ENCODE results near the gene PCDHGB6. TPM values are rescaled to one million over a fixed set of nuclear protein-coding genes. Genes with fewer than 3 reads are reported as not detected.
"Not testable (repeated sequence)": the region's sequence is repeated elsewhere in the genome, so short reads cannot be mapped to it uniquely, and the experiment has no call there.

PCDHGB6 gene
- total and polyA plus RNA-seq, 8 donors: 0.63 to 4.0 (median 2.3) TPM

DNA sequence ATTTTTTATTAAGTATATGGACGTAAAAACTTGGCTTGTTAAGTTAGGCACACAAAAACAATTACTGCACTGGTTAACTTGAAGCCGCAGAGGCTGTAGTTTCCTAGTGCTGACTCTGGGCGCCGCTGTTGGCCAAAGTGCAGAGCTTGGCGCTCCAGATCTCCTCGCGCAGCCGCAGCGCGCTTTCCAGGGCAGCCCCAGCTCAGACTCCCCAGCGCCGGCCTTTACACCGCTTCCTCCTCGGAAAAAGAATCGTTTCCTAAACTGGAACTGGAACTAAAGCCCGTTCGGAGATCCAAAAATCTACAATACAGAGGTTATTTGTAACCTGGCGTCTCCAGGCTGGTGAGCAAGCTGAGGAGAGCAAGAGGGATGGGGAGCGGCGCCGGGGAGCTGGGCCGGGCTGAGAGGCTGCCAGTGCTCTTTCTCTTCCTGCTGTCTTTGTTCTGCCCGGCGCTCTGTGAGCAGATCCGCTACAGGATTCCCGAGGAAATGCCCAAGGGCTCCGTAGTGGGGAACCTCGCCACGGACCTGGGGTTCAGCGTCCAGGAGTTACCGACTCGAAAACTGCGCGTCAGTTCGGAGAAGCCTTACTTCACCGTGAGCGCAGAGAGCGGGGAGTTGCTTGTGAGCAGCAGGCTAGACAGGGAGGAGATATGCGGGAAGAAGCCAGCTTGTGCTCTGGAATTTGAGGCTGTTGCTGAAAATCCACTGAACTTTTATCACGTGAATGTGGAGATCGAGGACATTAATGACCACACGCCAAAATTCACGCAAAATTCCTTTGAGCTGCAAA is 9.9 kb upstream of the PCDHGB6 start, which contains the start of gene PCDHGB5:
Gene PCDHGB5 (plus strand): TSS at position 192 of the 796 bp plus-strand sequence. CDS start 181 bp downstream, at position 373.
- Histone ChIP-seq H3K4me3 (peak within 1 kb of the TSS in 2 of 4 donors; percentile 8 to 37), H3K9me3 (peaks cover 0 to 17% (median 2%) of the 10 kb centered on the region in 4 donors)
- intact Hi-C loops (cut with DNase I); H3K36me3 ChIP-seq; FAIRE-seq; H3K4me1 ChIP-seq; H3K27me3 ChIP-seq; H3K27ac ChIP-seq: not testable (repeated sequence)
- WGBS, 2 donors: 1 to 5% methylated on average over 24 to 25 of the region's 43 CpGs
- peak in 4 of 6 donors; percentile 33 to 69 (median 45) for DNase-seq
- TF ChIP-seq, protein P1, sequence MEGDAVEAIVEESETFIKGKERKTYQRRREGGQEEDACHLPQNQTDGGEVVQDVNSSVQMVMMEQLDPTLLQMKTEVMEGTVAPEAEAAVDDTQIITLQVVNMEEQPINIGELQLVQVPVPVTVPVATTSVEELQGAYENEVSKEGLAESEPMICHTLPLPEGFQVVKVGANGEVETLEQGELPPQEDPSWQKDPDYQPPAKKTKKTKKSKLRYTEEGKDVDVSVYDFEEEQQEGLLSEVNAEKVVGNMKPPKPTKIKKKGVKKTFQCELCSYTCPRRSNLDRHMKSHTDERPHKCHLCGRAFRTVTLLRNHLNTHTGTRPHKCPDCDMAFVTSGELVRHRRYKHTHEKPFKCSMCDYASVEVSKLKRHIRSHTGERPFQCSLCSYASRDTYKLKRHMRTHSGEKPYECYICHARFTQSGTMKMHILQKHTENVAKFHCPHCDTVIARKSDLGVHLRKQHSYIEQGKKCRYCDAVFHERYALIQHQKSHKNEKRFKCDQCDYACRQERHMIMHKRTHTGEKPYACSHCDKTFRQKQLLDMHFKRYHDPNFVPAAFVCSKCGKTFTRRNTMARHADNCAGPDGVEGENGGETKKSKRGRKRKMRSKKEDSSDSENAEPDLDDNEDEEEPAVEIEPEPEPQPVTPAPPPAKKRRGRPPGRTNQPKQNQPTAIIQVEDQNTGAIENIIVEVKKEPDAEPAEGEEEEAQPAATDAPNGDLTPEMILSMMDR (IDR thresholded peaks at IDR 0.05): peak in 3 of 4 donors; percentile 35 to 44 (median 41)
- peak; percentile 94 to 100 (median 98) for ATAC-seq

DNA sequence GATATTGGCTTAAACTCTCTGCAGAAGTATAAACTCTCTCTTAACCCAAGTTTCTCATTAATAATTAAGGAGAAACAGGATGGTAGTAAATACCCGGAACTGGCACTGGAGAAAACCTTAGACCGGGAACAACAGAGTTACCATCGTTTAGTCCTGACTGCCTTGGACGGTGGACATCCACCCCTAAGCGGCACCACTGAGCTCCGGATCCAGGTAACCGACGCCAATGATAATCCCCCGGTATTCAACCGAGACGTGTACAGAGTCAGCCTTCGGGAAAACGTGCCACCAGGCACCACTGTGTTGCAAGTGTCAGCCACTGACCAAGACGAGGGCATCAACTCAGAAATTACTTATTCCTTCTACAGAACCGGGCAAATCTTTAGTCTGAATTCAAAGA is 9.2 kb upstream of the PCDHGB6 start:
- peaks cover 0 to 10% (median 2%) of the 10 kb centered on the region in 4 donors for H3K9me3 ChIP-seq
- intact Hi-C loops (cut with DNase I): no loop called here
- 18 to 22% methylated on average over 15 of the region's 15 CpGs for WGBS, 2 donors
- ATAC-seq (no peak), FAIRE-seq (no peak), DNase-seq (no peak)
- no peaks in the 10 kb centered on the region for H3K36me3 ChIP-seq
- peak overlapping the region in 1 of 4 donors; percentile 13 for H3K4me3 ChIP-seq
- TF ChIP-seq, protein P1 (IDR thresholded peaks at IDR 0.05): no peak
- H3K4me1 ChIP-seq: peaks cover 0 to 2% (median 0%) of the 10 kb centered on the region in 3 donors
- H3K27ac ChIP-seq: no peak overlapping the region
- no peaks in the 10 kb centered on the region for H3K27me3 ChIP-seq

DNA sequence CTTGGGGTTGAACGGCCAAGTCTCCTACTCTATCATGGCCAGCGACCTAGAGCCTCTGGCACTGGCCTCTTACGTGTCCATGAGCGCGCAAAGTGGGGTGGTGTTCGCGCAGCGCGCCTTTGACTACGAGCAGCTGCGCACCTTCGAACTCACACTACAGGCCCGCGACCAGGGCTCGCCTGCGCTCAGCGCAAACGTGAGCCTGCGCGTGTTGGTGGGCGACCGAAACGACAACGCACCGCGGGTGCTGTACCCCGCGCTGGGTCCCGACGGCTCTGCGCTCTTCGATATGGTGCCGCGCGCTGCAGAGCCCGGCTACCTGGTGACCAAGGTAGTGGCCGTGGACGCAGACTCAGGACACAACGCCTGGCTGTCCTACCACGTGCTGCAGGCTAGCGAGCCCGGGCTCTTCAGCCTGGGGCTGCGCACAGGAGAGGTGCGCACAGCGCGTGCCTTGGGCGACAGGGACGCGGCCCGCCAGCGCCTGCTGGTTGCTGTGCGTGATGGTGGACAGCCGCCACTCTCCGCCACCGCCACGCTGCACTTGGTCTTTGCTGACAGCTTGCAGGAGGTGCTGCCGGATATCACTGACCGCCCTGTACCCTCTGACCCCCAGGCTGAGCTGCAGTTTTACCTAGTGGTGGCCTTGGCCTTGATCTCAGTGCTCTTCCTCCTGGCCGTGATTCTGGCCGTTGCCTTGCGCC is 8.1 kb upstream of the PCDHGB6 start:
- FAIRE-seq (no peak), DNase-seq (peak in 1 of 6 donors; percentile 32), ATAC-seq (no peak)
- no peak overlapping the region for H3K27ac ChIP-seq
- H3K4me1 ChIP-seq: peaks cover 0 to 2% (median 0%) of the 10 kb centered on the region in 3 donors
- intact Hi-C loops (cut with DNase I): loop anchor here in 1 of 3 donors (10.0 kb wide), 1 partner anchor 155 kb away; no protein-coding TSS in a partner anchor
- TF ChIP-seq, protein P1 (IDR thresholded peaks at IDR 0.05): no peak
- 20 to 21% methylated on average over 53 to 61 of the region's 61 CpGs for WGBS, 2 donors
- H3K9me3 ChIP-seq: peaks cover 0 to 6% (median 2%) of the 10 kb centered on the region in 4 donors
- H3K36me3 ChIP-seq: no peaks in the 10 kb centered on the region
- H3K27me3 ChIP-seq: no peaks in the 10 kb centered on the region
- no peak overlapping the region for H3K4me3 ChIP-seq

DNA sequence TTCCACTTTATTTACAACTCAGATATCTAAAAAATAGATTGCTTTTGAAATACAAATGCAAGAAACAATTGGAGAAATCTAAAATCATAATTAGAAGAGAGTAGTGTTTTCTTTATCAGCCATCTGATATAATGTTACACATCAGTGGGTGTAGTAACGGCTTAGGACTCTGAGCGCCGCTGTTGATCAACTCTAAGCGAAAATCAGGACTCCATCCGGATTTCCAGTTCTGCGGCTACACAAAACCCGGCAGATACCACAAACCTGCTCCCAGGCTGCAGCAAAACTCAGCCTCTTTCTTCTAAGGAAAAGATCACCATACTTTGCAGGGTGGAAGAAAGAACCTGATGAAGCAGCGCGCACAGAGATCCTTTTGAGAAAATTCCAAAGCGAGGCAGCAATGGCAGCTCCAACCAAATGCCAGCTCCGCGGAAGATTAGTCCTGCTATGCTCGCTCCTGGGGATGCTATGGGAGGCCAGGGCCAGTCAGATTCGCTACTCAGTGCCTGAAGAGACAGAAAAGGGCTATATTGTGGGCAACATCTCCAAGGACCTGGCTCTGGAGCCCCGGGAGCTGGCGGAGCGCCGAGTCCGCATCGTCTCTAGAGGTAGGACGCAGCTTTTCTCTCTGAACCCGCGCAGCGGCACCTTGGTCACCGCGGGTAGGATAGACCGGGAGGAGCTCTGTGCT is 5.1 kb upstream of the PCDHGB6 start, which contains the start of gene PCDHGA9:
Gene PCDHGA9 (plus strand): TSS at position 226 of the 691 bp plus-strand sequence. CDS start 175 bp downstream, at position 401.
- Histone ChIP-seq H3K36me3 (no peaks in the 10 kb centered on the region), H3K4me3 (peak within 1 kb of the TSS in 1 of 4 donors; percentile 18), H3K9me3 (peaks cover 0 to 6% (median 2%) of the 10 kb centered on the region in 4 donors), H3K27ac (no peak within 1 kb of the TSS), H3K27me3 (no peaks in the 10 kb centered on the region), H3K4me1 (peaks cover 0 to 2% (median 0%) of the 10 kb centered on the region in 3 donors)
- 18 to 25% methylated on average over 27 of the region's 27 CpGs for WGBS, 2 donors
- FAIRE-seq (no peak), ATAC-seq (peak in 2 of 4 donors; percentile 29 to 45), DNase-seq (peak in 1 of 6 donors; percentile 36)
- intact Hi-C loops (cut with DNase I): loop anchor here in 1 of 3 donors (10.0 kb wide), 1 partner anchor 152 kb away; no protein-coding TSS in a partner anchor
- TF ChIP-seq, protein P1 (IDR thresholded peaks at IDR 0.05): no peak

Data from pancreas (tissue), 10 donors.